ENCODE measurements around the gene MED26. TPM values are rescaled to one million over a fixed set of nuclear protein-coding genes. Genes with fewer than 3 reads are reported as not detected.

The MED26 gene
- total and polyA plus RNA-seq, 2 of the 8 experiments (the other 6 are each of a cell fraction or from before 2014, with no cell fraction given) = 5.3 to 10.7 TPM

DNA sequence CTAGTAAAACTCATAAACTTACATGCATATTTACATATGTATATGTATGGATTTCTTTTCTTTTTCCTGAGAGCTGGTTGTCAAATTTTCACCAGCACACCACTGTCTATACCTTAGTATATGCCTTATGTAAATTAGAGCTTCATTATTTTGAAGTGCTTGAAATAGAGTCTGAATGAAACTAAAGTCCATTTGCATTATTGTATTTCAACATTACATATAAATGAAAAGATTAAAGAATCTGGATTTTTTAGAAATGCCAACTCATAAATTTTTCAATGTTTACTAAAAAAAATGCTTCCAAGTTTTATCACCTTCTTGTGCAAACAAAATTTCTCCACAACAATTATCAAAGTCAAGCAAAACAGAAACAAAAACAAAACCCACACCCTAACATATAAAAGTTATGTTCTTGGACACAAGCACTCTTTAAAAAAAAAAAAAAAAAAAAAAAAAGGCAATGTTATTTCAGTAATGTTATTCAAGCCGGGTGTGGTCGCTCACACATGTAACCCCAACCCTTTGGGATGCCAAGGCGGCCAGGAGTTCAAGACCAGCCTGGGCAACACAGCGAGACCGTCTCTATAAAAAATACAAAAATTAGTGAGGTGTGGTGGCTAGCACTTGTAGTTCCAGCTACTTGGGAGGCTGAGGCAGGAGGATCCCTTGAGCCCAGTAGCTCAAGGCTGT lies 18.3 kb downstream of the MED26 start (continued):
- no peak for TF ChIP-seq CTCF (IDR thresholded peaks at IDR 0.05; ENCODE audit: control extremely low read depth in 1 of 3, insufficient read depth in 1 of 3, low read depth in 1 of 3, low read length in 3 of 3)
- no peak for TF ChIP-seq RNF2 (IDR thresholded peaks at IDR 0.05; ENCODE audit: borderline replicate concordance, low read depth, low read length, missing control alignments, poor library complexity, severe bottlenecking)
- no peak for TF ChIP-seq CBX5 (IDR thresholded peaks at IDR 0.05; ENCODE audit: low read depth, low read length)
- TF ChIP-seq SP1 (IDR thresholded peaks at IDR 0.05; ENCODE audit: low read depth, low read length) = no peak
- no peak for TF ChIP-seq JUND (IDR thresholded peaks at IDR 0.05; ENCODE audit: low read length)

All from H1 (cell line).